ENCODE measurements around the gene ERICH2. TPM values are rescaled to one million over a fixed set of nuclear protein-coding genes. Genes with fewer than 3 reads are reported as not detected.
"Not testable (repeated sequence)": the region's sequence is repeated elsewhere in the genome, so short reads cannot be mapped to it uniquely, and the experiment has no call there.

ERICH2 gene
- total and polyA plus RNA-seq, 8 donors, result 0.49 to 3.6 (median 1.2) TPM

DNA sequence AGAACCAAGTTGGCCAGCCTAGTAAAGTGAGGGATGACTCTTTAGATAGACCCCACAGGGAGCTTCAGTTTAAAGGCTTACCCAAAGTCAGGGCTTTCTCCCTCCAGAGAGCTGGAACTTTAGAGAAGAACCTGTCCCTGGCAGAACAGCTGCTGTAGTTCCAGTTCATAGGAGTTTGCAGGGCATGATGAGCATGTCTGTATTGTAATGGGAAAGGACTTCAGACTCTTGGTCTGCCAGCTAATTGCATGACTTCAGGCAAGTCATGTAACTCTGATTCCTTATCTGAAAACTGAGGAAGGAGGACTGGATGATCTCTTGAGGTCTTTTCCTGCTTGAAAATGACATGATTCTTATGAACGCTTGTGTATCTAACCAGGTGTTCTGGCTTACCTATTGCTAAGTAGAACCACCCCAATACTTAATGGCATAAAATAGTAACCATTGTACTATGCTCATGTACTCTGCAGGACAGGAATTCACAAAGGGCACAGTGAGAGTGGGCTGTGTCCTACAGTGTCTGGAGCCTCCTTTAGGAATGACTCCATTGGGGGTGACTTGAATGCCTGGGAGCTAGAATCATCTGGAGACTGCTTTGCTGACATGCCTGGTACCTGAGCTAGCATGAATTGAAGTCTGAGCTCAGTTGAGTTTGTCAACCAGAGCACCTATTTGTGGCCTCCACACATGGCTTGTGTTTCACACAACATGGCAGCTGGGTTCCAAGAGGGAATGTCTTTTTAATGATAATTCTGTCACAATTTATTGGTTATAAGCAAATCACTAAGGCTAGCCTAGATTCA, 36.2 kb upstream of the ERICH2 start:
- no peaks in the 10 kb centered on the region for H3K36me3 ChIP-seq
- no peak for FAIRE-seq
- no peak for DNase-seq
- no peaks in the 10 kb centered on the region for H3K4me1 ChIP-seq
- no peaks in the 10 kb centered on the region for H3K9me3 ChIP-seq
- H3K27me3 ChIP-seq, result no peaks in the 10 kb centered on the region
- WGBS, 2 donors, result 0 to 50% methylated on average over 1 of the region's 1 CpG
- H3K27ac ChIP-seq, result no peak overlapping the region
- TF ChIP-seq, protein P1, sequence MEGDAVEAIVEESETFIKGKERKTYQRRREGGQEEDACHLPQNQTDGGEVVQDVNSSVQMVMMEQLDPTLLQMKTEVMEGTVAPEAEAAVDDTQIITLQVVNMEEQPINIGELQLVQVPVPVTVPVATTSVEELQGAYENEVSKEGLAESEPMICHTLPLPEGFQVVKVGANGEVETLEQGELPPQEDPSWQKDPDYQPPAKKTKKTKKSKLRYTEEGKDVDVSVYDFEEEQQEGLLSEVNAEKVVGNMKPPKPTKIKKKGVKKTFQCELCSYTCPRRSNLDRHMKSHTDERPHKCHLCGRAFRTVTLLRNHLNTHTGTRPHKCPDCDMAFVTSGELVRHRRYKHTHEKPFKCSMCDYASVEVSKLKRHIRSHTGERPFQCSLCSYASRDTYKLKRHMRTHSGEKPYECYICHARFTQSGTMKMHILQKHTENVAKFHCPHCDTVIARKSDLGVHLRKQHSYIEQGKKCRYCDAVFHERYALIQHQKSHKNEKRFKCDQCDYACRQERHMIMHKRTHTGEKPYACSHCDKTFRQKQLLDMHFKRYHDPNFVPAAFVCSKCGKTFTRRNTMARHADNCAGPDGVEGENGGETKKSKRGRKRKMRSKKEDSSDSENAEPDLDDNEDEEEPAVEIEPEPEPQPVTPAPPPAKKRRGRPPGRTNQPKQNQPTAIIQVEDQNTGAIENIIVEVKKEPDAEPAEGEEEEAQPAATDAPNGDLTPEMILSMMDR (IDR thresholded peaks at IDR 0.05), result no peak
- no peak for ATAC-seq
- intact Hi-C loops (cut with DNase I), result no loop called here
- no peak overlapping the region for H3K4me3 ChIP-seq

DNA sequence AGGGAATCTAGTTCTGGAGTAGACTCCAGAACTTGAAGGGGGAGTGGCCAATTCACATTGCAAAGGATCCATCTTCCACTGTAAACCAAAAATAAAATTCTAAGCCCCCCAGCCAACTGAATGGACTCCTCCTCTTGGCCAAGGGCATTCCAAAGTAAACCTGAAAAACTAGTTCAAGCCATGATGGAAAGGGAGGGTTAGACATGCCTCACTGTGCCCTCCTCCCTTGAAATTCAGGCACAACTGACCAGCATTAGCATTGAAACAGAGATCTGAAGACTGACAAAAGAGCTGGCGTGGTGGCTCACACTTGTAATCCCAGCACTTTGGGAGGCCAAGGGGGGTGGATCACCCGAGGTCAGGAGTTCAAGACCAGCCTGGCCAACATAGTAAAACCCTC, 35.6 kb upstream of the ERICH2 start:
- H3K27ac ChIP-seq; H3K36me3 ChIP-seq; H3K4me1 ChIP-seq; H3K9me3 ChIP-seq; ATAC-seq; H3K27me3 ChIP-seq; FAIRE-seq; H3K4me3 ChIP-seq; intact Hi-C loops (cut with DNase I); DNase-seq: not testable (repeated sequence)
- 82 to 89% methylated on average over 2 of the region's 2 CpGs for WGBS, 2 donors

DNA sequence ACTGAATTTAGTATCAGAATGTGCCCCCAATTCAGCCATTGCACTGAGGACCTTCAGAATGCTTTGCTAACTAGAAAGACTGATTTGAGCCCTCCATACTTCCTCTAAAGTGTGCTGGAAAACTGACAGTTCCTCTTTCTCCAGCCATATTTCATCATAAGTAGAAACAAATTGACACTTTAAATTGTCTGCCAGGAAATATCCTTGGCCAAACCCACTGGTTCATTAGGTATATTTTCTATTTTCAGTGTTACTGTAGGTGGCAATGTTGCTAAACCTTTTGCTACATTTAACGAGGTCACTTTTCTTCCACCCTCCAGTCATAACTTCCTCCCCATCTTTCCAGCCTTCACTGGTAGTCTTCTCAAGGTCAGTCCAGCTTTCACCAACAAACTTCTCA, 33.5 kb upstream of the ERICH2 start:
- ATAC-seq (no peak), DNase-seq (no peak), FAIRE-seq (no peak)
- Histone ChIP-seq H3K9me3 (no peaks in the 10 kb centered on the region), H3K27ac (no peak overlapping the region), H3K4me3 (no peak overlapping the region), H3K36me3 (no peaks in the 10 kb centered on the region), H3K27me3 (no peaks in the 10 kb centered on the region), H3K4me1 (no peaks in the 10 kb centered on the region)
- intact Hi-C loops (cut with DNase I), result no loop called here
- TF ChIP-seq, protein P1 (IDR thresholded peaks at IDR 0.05), result no peak
- WGBS, 2 donors, result 28 to 36% methylated on average over 1 of the region's 1 CpG

DNA sequence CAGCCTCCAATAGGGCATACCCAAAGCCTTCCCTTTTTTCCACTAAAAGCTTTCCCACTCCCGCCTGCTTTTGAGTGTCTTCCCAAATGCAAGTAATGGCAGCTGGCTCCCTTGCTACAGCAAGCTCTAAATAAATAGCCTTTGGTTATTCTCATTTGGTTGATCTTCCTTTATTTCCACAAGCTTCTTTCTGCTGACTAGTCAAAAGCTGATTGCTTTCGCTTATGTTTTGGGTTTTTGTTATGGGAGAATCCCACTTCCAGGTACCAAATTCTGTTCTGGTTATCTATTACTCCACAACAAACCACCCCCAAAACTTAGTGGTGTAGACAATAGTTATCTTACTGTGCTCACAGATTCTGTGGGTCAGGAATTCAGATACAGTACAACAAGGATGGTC, 32.8 kb upstream of the ERICH2 start:
- Histone ChIP-seq H3K4me1 (no peaks in the 10 kb centered on the region), H3K4me3 (no peak overlapping the region), H3K27me3 (no peaks in the 10 kb centered on the region), H3K36me3 (no peaks in the 10 kb centered on the region), H3K9me3 (no peaks in the 10 kb centered on the region), H3K27ac (no peak overlapping the region)
- TF ChIP-seq, protein P1 (IDR thresholded peaks at IDR 0.05), result no peak
- FAIRE-seq (no peak), DNase-seq (no peak), ATAC-seq (no peak)
- WGBS, 2 donors, result 92 to 96% methylated on average over 2 of the region's 2 CpGs
- intact Hi-C loops (cut with DNase I), result no loop called here

DNA sequence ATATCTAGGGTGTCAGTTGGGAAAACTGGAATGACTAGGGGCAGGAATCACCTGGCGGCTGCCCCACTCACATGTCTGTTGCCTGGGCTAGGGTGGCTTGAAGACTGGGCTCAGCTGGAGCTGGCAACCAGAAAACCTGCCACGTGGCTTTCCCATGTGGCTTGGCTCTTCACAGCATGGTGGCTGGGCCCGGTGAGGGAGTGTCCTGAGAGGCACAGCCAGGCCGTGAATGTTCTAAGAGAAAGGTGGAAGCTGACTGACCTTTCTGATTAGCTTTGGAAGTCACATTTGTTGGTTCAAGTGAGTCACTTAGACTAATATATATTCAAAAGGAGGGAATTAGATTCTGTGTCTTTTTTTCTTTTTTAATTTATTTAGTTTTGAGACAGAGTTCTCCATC, 32.4 kb upstream of the ERICH2 start:
- no peaks in the 10 kb centered on the region for H3K27me3 ChIP-seq
- no peak overlapping the region for H3K27ac ChIP-seq
- H3K4me3 ChIP-seq, result no peak overlapping the region
- intact Hi-C loops (cut with DNase I), result no loop called here
- ATAC-seq (peak in 1 of 4 donors; percentile 18), DNase-seq (no peak), FAIRE-seq (no peak)
- no peaks in the 10 kb centered on the region for H3K9me3 ChIP-seq
- 92% methylated on average over 4 of the region's 4 CpGs for WGBS, 2 donors
- TF ChIP-seq, protein P1 (IDR thresholded peaks at IDR 0.05), result no peak
- no peaks in the 10 kb centered on the region for H3K4me1 ChIP-seq
- no peaks in the 10 kb centered on the region for H3K36me3 ChIP-seq
